Ovary (tissue), 3 donors: ENCODE results near the gene CACNA2D3.

ENCODE experiments used
- CTCF ChIP-seq, 3 donors: fragments of 450-650 bp in 2 of 3; fragments of 200-600 bp in 1 of 3; IDR thresholded peaks; one replicate each; pipeline versions ENCODE4 v1.5.1 to v1.8.0; 2016 to 2022; ENCODE audit warnings: antibody characterized with exemption in 3 of 3, mild to moderate bottlenecking in 1 of 3
- EP300 ChIP-seq: sonication (generic); formaldehyde crosslinking; IDR thresholded peaks from one replicate; pipeline ENCODE4 v1.6.1; 2017; ENCODE audit warnings: antibody characterized with exemption
- POLR2A ChIP-seq: fragments of 450-650 bp; IDR thresholded peaks from one replicate; pipeline ENCODE4 v1.6.1; 2017; ENCODE audit warnings: antibody characterized with exemption, mild to moderate bottlenecking, moderate library complexity
- donor health status: DM: no; HTN: no; CAD: no.

DNA sequence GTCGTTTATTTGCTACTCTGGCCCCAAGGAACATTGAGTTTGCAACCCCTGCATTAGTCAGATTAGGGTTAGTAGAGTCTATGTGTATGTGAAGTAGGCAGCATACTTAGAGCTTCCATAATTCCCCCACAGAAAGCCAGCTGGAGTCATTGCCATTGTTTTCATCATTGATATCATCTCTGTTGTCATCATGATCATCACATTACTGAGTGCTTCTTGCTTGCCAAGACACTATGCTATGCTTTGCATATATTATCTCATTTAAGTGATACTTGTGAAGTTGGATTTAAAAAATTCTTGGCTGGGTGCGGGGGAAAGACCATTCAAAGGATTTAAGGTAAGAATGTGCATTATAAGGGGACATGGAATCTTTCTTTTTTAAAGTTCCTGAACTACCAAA, 209.0 kb downstream of the CACNA2D3 start:
- TF ChIP-seq EP300 (no peak), CTCF (IDR thresholded peaks at IDR 0.05) (no peak), POLR2A (no peak)
